ENCODE measurements around the gene CDC25A. TPM values are rescaled to one million over a fixed set of nuclear protein-coding genes. Genes with fewer than 3 reads are reported as not detected.
A peak's percentile ranks its signal among the peaks of the same experiment; 100 is the strongest.

Gene CDC25A
- total RNA-seq, 1 experiment from 2014 or later: 19.6 TPM

- no peak for DNase-seq (ENCODE audit: low read depth, low spot score)
These were observed 1.1 kb upstream of the CDC25A start for GRCh38 chr3:48189321-48189720.

More at GRCh38 chr3:48189321-48189720, 1.1 kb upstream of the CDC25A start:
- ChIA-PET RAD21 (ENCODE audit: low non-redundant PET in 1 of 2, low total read pairs in 2 of 2, uncharacterized antibody in 2 of 2, unreplicated experiment in 2 of 2) (no interaction called here), POLR2A (no interaction called here), CTCF (interaction anchor here (1.3 to 3.3 kb wide), 2 partner anchors 16 to 247 kb away, joined by 3 to 22 read pairs; no protein-coding TSS in a partner anchor)
- Histone ChIP-seq H3K79me2 (ENCODE audit: insufficient read depth, low read length) (peaks cover 38% of the 10 kb centered on the region), H3K27me3 (ENCODE audit: insufficient read depth, low read length) (no peaks in the 10 kb centered on the region), H3K4me2 (ENCODE audit: low read length) (peak overlapping the region; percentile 79), H3K9me2 (ENCODE audit: insufficient read depth) (no peaks in the 10 kb centered on the region), H3K4me3 (replicated peaks in 1 of 2; ENCODE audit: low read depth in 1 of 2, low read length in 2 of 2) (no peak overlapping the region), H3K36me3 (ENCODE audit: control insufficient read depth in 1 of 2, insufficient read depth in 2 of 2, low read length in 2 of 2) (peaks cover 3 to 19% of the 10 kb centered on the region in 2 experiments; a peak in 2 of 4 replicates), H3K4me1 (ENCODE audit: control insufficient read depth in 1 of 2, insufficient read depth in 2 of 2, low read length in 2 of 2) (peaks cover 11 to 33% of the 10 kb centered on the region in 2 experiments; a peak in 3 of 4 replicates), H4K20me1 (ENCODE audit: insufficient read depth) (no peaks in the 10 kb centered on the region), H3K27ac (ENCODE audit: low read depth, low read length) (no peak overlapping the region), H3K9ac (ENCODE audit: low read length) (no peak overlapping the region), H3K9me3 (ENCODE audit: control insufficient read depth in 1 of 2, insufficient read depth in 1 of 2, low read depth in 1 of 2, low read length in 2 of 2) (no peaks in the 10 kb centered on the region), H2AFZ (ENCODE audit: low read depth, low read length, poor library complexity, severe bottlenecking) (peak overlapping the region; percentile 63)
- ATAC-seq: no peak
- no TSS peak for BruUV-seq (replicated peaks)
- intact Hi-C loops (cut with micrococcal nuclease): no loop called here
- TF ChIP-seq, protein P1, sequence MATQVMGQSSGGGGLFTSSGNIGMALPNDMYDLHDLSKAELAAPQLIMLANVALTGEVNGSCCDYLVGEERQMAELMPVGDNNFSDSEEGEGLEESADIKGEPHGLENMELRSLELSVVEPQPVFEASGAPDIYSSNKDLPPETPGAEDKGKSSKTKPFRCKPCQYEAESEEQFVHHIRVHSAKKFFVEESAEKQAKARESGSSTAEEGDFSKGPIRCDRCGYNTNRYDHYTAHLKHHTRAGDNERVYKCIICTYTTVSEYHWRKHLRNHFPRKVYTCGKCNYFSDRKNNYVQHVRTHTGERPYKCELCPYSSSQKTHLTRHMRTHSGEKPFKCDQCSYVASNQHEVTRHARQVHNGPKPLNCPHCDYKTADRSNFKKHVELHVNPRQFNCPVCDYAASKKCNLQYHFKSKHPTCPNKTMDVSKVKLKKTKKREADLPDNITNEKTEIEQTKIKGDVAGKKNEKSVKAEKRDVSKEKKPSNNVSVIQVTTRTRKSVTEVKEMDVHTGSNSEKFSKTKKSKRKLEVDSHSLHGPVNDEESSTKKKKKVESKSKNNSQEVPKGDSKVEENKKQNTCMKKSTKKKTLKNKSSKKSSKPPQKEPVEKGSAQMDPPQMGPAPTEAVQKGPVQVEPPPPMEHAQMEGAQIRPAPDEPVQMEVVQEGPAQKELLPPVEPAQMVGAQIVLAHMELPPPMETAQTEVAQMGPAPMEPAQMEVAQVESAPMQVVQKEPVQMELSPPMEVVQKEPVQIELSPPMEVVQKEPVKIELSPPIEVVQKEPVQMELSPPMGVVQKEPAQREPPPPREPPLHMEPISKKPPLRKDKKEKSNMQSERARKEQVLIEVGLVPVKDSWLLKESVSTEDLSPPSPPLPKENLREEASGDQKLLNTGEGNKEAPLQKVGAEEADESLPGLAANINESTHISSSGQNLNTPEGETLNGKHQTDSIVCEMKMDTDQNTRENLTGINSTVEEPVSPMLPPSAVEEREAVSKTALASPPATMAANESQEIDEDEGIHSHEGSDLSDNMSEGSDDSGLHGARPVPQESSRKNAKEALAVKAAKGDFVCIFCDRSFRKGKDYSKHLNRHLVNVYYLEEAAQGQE (IDR thresholded peaks at IDR 0.05; ENCODE audit: low read depth): no peak
- no peak for TF ChIP-seq YY1 (IDR thresholded peaks at IDR 0.05; ENCODE audit: extremely low read depth, insufficient replicate concordance, low read depth, low read length)
- no peak for TF ChIP-seq ELF1 (IDR thresholded peaks at IDR 0.05; ENCODE audit: borderline replicate concordance, low read depth)
- TF ChIP-seq SIN3A (IDR thresholded peaks at IDR 0.05; ENCODE audit: low read depth): no peak
- TF ChIP-seq ZNF274 (IDR thresholded peaks at IDR 0.05; ENCODE audit: low read depth, low read length): no peak
- no peak for TF ChIP-seq POLR2AphosphoS5 (IDR thresholded peaks at IDR 0.05; ENCODE audit: low read depth, low read length)
- no peak for TF ChIP-seq TCF7L2 (IDR thresholded peaks at IDR 0.05; ENCODE audit: borderline replicate concordance, extremely low read depth, insufficient read depth, insufficient read length)
- no peak for TF ChIP-seq CBX3 (IDR thresholded peaks at IDR 0.05; ENCODE audit: low read depth)
- no peak for TF ChIP-seq RAD21 (IDR thresholded peaks at IDR 0.05; ENCODE audit: low read depth)
- no peak for TF ChIP-seq EZH2 (IDR thresholded peaks at IDR 0.05)
- TF ChIP-seq JUND (IDR thresholded peaks at IDR 0.05): no peak

Data from HCT116 (cell line).